ENCODE data around the gene TPH1. TPM values are rescaled to one million over a fixed set of nuclear protein-coding genes. Genes with fewer than 3 reads are reported as not detected.

Gene TPH1
- polyA plus RNA-seq, 1 donor from 2014 or later: 1.2 TPM

GRCh38 chr11:18012906-18013781 lies 32.9 kb downstream of the TPH1 start, which contains the start of gene SERGEF:
Gene SERGEF (minus strand): TSS chr11:18013047. CDS start chr11:18013010, 37 bp downstream.
- H4K20me1 ChIP-seq (ENCODE audit: insufficient read depth): no peaks in the 10 kb centered on the region
- TF ChIP-seq, protein P1, sequence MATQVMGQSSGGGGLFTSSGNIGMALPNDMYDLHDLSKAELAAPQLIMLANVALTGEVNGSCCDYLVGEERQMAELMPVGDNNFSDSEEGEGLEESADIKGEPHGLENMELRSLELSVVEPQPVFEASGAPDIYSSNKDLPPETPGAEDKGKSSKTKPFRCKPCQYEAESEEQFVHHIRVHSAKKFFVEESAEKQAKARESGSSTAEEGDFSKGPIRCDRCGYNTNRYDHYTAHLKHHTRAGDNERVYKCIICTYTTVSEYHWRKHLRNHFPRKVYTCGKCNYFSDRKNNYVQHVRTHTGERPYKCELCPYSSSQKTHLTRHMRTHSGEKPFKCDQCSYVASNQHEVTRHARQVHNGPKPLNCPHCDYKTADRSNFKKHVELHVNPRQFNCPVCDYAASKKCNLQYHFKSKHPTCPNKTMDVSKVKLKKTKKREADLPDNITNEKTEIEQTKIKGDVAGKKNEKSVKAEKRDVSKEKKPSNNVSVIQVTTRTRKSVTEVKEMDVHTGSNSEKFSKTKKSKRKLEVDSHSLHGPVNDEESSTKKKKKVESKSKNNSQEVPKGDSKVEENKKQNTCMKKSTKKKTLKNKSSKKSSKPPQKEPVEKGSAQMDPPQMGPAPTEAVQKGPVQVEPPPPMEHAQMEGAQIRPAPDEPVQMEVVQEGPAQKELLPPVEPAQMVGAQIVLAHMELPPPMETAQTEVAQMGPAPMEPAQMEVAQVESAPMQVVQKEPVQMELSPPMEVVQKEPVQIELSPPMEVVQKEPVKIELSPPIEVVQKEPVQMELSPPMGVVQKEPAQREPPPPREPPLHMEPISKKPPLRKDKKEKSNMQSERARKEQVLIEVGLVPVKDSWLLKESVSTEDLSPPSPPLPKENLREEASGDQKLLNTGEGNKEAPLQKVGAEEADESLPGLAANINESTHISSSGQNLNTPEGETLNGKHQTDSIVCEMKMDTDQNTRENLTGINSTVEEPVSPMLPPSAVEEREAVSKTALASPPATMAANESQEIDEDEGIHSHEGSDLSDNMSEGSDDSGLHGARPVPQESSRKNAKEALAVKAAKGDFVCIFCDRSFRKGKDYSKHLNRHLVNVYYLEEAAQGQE (IDR thresholded peaks at IDR 0.05; ENCODE audit: borderline replicate concordance): peak; percentile 62
- TF ChIP-seq TAF1 (IDR thresholded peaks at IDR 0.05; ENCODE audit: low read depth): peak; percentile 45
- TF ChIP-seq RAD21 (conservative IDR thresholded peaks at IDR 0.05): no peak
- TF ChIP-seq MXI1 (conservative IDR thresholded peaks at IDR 0.05; ENCODE audit: poor library complexity, severe bottlenecking): peak; percentile 56
- TF ChIP-seq EZH2 (IDR thresholded peaks at IDR 0.05; ENCODE audit: borderline replicate concordance, insufficient read depth, low read length, poor library complexity, severe bottlenecking): no peak
- TF ChIP-seq CTCF (IDR thresholded peaks at IDR 0.05; ENCODE audit: poor library complexity, severe bottlenecking): peak; percentile 62
- peak; percentile 28 for TF ChIP-seq EP300 (conservative IDR thresholded peaks at IDR 0.05; ENCODE audit: poor library complexity, severe bottlenecking)
- peak; percentile 76 for TF ChIP-seq POLR2AphosphoS5 (IDR thresholded peaks at IDR 0.05)
- peak; percentile 26 for TF ChIP-seq SMC3 (conservative IDR thresholded peaks at IDR 0.05; ENCODE audit: poor library complexity)
- H3K27me3 ChIP-seq (ENCODE audit: insufficient read depth, low read depth, low read length): no peaks in the 10 kb centered on the region
- peak within 1 kb of the TSS; percentile 92 for H3K9ac ChIP-seq (ENCODE audit: low read length)
- no peaks in the 10 kb centered on the region for H3F3A ChIP-seq (ENCODE audit: insufficient read depth, low read length, poor library complexity, severe bottlenecking)
- no peaks in the 10 kb centered on the region for H3K9me2 ChIP-seq (ENCODE audit: insufficient read depth, low read length)
- H3K27ac ChIP-seq (ENCODE audit: low read length): peak within 1 kb of the TSS; percentile 82
- no peaks in the 10 kb centered on the region for H3K36me3 ChIP-seq (ENCODE audit: insufficient read depth, low read length)
- peak within 1 kb of the TSS; percentile 97 for H3K4me3 ChIP-seq (ENCODE audit: low read length)
- H2AFZ ChIP-seq (ENCODE audit: low read depth, low read length): peak within 1 kb of the TSS; percentile 90
- H3K9me3 ChIP-seq (ENCODE audit: low read length): no peaks in the 10 kb centered on the region
- peaks cover 6% of the 10 kb centered on the region for H3K79me2 ChIP-seq (replicated peaks; ENCODE audit: insufficient read depth, low read length)
- H3K4me2 ChIP-seq (ENCODE audit: low read length): peak within 1 kb of the TSS; percentile 81

DNA sequence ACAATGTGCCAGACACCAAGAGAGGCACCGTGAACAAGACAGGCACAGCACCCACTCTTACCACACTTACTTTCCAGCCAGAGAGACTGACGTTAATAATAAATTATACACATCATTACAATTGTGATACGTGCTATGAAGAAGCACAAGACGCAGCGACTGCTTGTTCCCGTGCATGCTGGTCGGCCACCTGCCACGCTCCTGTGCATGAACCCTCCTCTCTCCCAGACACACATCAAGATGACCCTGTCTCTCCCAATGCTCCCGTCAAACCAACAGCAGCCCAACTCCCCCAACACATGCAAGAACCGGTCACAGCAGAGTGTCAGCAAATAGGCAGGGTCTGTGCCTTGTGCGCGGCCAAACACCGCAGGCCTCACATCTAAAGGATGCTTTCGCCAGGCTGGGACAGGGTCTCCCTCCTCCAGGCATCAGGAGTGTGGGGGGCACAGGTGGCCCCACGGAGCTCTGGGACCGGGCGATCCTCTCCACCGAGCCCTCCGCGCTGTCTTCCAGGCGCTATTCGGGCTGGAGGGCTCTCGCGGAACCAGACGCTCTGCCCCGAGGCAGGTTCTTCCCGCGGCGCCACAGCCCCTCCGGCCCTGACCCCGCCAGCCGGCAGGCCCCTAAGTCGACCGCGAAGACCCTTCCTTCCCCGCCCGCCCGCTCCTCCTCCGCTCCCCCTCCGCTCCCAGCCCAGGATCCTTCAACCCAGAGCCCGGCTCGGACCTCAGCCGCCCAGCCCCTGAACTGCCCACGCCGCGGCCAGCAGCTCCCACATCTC lies 33.8 kb downstream of the TPH1 start:
- TF ChIP-seq MXI1 (conservative IDR thresholded peaks at IDR 0.05; ENCODE audit: poor library complexity, severe bottlenecking) (peak; percentile 15), RAD21 (conservative IDR thresholded peaks at IDR 0.05) (no peak), TAF1 (IDR thresholded peaks at IDR 0.05; ENCODE audit: low read depth) (peak; percentile 54), CTCF (IDR thresholded peaks at IDR 0.05; ENCODE audit: poor library complexity, severe bottlenecking) (no peak), POLR2AphosphoS5 (IDR thresholded peaks at IDR 0.05) (peak; percentile 23), EP300 (conservative IDR thresholded peaks at IDR 0.05; ENCODE audit: poor library complexity, severe bottlenecking) (no peak), SMC3 (conservative IDR thresholded peaks at IDR 0.05; ENCODE audit: poor library complexity) (no peak), EZH2 (IDR thresholded peaks at IDR 0.05; ENCODE audit: borderline replicate concordance, insufficient read depth, low read length, poor library complexity, severe bottlenecking) (no peak)
- TF ChIP-seq, protein P1 (IDR thresholded peaks at IDR 0.05; ENCODE audit: borderline replicate concordance): no peak
- Histone ChIP-seq H3K27ac (ENCODE audit: low read length) (peak overlapping the region; percentile 82), H3K9me3 (ENCODE audit: low read length) (no peaks in the 10 kb centered on the region)

More for the DNA sequence above, 33.8 kb downstream of the TPH1 start:
- Histone ChIP-seq H3K9me2 (ENCODE audit: insufficient read depth, low read length) (no peaks in the 10 kb centered on the region), H3K9ac (ENCODE audit: low read length) (peak overlapping the region; percentile 92), H3K27me3 (ENCODE audit: insufficient read depth, low read depth, low read length) (no peaks in the 10 kb centered on the region), H3K79me2 (replicated peaks; ENCODE audit: insufficient read depth, low read length) (peaks cover 6% of the 10 kb centered on the region), H3K4me2 (ENCODE audit: low read length) (peak overlapping the region; percentile 81), H3K36me3 (ENCODE audit: insufficient read depth, low read length) (no peaks in the 10 kb centered on the region), H3F3A (ENCODE audit: insufficient read depth, low read length, poor library complexity, severe bottlenecking) (no peaks in the 10 kb centered on the region), H3K4me3 (ENCODE audit: low read length) (peak overlapping the region; percentile 97), H2AFZ (ENCODE audit: low read depth, low read length) (peak overlapping the region; percentile 80), H4K20me1 (ENCODE audit: insufficient read depth) (no peaks in the 10 kb centered on the region)

All from neural cell (in vitro differentiated cells).